PC-3 (cell line): ENCODE data around the gene GPC5. TPM values are rescaled to one million over a fixed set of nuclear protein-coding genes. Genes with fewer than 3 reads are reported as not detected.

Experiments
- ATAC-seq: fragments of 200-7000 bp; cut with Tn5 transposase; 2 replicates; pipeline ENCODE4 v1.9.1; 2020; ENCODE audit warnings: mild to moderate bottlenecking, moderate library complexity
- BruUV-seq: library from RNA; stranded (reverse); fragments of 400-500 nt; replicated peaks from 2 replicates; lab custom pipeline; 2021; lab: Mats Ljungman, UMichigan
- CTCF ChIA-PET: fragments of 300-600 bp; sonication (Branson Sonifier 250); formaldehyde crosslinking; loops from one replicate; lab custom pipeline; 2022; ENCODE audit warnings: antibody characterized with exemption; lab: Charles Lee
- POLR2A ChIA-PET: fragments of 300-600 bp; sonication (Branson Sonifier 250); formaldehyde crosslinking; loops from one replicate; lab custom pipeline; 2022; ENCODE audit warnings: antibody characterized with exemption; ENCODE audit not compliant: unreplicated experiment; lab: Charles Lee
- DNase-seq: peaks from one replicate; pipeline ENCODE4 v3.0.0-alpha.2; 2015
- H2AFZ ChIP-seq: fragments of 300-600 bp; sonication (generic); 2 replicates; pipeline ENCODE4 v1.6.0; 2016; ENCODE audit warnings: antibody characterized with exemption, low read length
- H3F3A ChIP-seq: fragments of 300-600 bp; sonication (generic); one replicate; pipeline ENCODE4 v1.6.0; 2017; ENCODE audit warnings: antibody characterized with exemption, low read length, control low read depth, mild to moderate bottlenecking; ENCODE audit not compliant: unreplicated experiment
- H3K27ac ChIP-seq: fragments of 300-600 bp; sonication (generic); 2 replicates; pipeline ENCODE4 v1.5.1; 2016; ENCODE audit warnings: mild to moderate bottlenecking, low read length
- H3K27me3 ChIP-seq: fragments of 300-600 bp; sonication (generic); 2 replicates; pipeline ENCODE4 v1.6.1; 2016; ENCODE audit warnings: low read length, mixed read lengths
- H3K36me3 ChIP-seq: fragments of 300-600 bp; sonication (generic); 2 replicates; pipeline ENCODE4 v1.6.1; 2016; ENCODE audit warnings: low read depth, mixed run types, low read length, mixed read lengths
- H3K4me1 ChIP-seq: fragments of 300-600 bp; sonication (generic); 2 replicates; pipeline ENCODE4 v1.5.1; 2016; ENCODE audit warnings: low read length; ENCODE audit not compliant: insufficient read depth
- H3K4me2 ChIP-seq: fragments of 300-600 bp; sonication (generic); 2 replicates; pipeline ENCODE4 v1.6.0; 2016; ENCODE audit warnings: low read length
- H3K4me3 ChIP-seq: fragments of 300-600 bp; sonication (generic); 2 replicates; pipeline ENCODE4 v1.5.1; 2016; ENCODE audit warnings: mild to moderate bottlenecking, low read length, mixed read lengths
- H3K79me2 ChIP-seq: fragments of 300-600 bp; sonication (generic); 2 replicates; pipeline ENCODE4 v1.6.1; 2017; ENCODE audit warnings: low read length, mixed read lengths
- H3K9ac ChIP-seq: fragments of 300-600 bp; sonication (generic); 2 replicates; pipeline ENCODE4 v1.6.0; 2016; ENCODE audit warnings: mild to moderate bottlenecking, low read length
- H3K9me2 ChIP-seq: fragments of 300-600 bp; sonication (generic); replicated peaks from 2 replicates; pipeline ENCODE4 v1.6.1; 2016; ENCODE audit warnings: mixed run types, low read length, mixed read lengths
- H3K9me3 ChIP-seq: fragments of 300-600 bp; sonication (generic); 2 replicates; pipeline ENCODE4 v1.6.1; 2016; ENCODE audit warnings: low read length, mixed read lengths
- H4K20me1 ChIP-seq: fragments of 300-600 bp; sonication (generic); 2 replicates; pipeline ENCODE4 v1.6.1; 2016; ENCODE audit warnings: low read length, mixed read lengths
- EZH2 ChIP-seq: fragments of 300-600 bp; sonication (generic); IDR thresholded peaks from one replicate; pipeline ENCODE4 v1.6.1; 2017; ENCODE audit warnings: antibody characterized with exemption, mild to moderate bottlenecking, low read length; ENCODE audit not compliant: unreplicated experiment
- EZH2phosphoT487 ChIP-seq: fragments of 300-600 bp; sonication (generic); IDR thresholded peaks from 2 replicates; pipeline ENCODE4 v1.6.1; 2018; ENCODE audit warnings: mild to moderate bottlenecking, antibody characterized with exemption, low read length, borderline replicate concordance
- intact Hi-C: fragments of 100-400 bp; cut with micrococcal nuclease; formaldehyde crosslinking; loops from 2 replicates; pipeline ENCODE4 v1.9.0; 2023
- total RNA-seq: library from RNA; depleted of rRNA; stranded (reverse); fragments of >200 nt; gene quantifications from 2 replicates; pipeline ENCODE4 v1.2.3, GENCODE V29; 2014
- TF ChIP-seq, protein P1 (sequence below): fragments of 300-600 bp; sonication (generic); conservative IDR thresholded peaks from 2 replicates; pipeline ENCODE4 v1.5.1; 2017; ENCODE audit warnings: antibody characterized with exemption, low read depth, mild to moderate bottlenecking, low read length

The GPC5 gene
- total RNA-seq, 1 experiment from 2014 or later: not detected

DNA sequence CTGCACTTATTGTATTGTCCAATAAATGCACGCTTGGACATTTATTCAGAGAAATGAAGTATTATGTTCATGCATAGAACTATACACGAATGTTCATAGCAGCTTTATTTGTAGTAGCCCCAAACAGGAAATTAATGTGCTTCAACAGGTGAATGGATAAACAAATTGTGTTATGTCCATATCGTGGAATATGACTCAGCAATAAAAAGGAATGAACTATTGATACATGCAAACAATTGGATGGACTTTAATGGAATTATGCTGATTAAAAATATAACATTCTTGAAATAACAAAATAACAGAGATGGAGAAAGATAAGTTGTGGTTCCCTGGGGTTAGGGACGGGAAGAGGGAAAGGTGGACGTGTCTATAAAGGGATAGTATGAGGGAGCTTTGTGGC, 65.9 kb downstream of the GPC5 start:
- Histone ChIP-seq H3F3A (no peaks in the 10 kb centered on the region), H3K9ac (no peak overlapping the region), H3K79me2 (no peaks in the 10 kb centered on the region), H4K20me1 (no peaks in the 10 kb centered on the region), H3K4me2 (no peak overlapping the region), H3K9me3 (no peaks in the 10 kb centered on the region), H3K9me2 (no peaks in the 10 kb centered on the region), H3K36me3 (no peaks in the 10 kb centered on the region), H3K27me3 (no peaks in the 10 kb centered on the region), H3K27ac (no peak overlapping the region), H3K4me1 (no peaks in the 10 kb centered on the region), H2AFZ (no peak overlapping the region), H3K4me3 (no peak overlapping the region)
- DNase-seq (no peak), ATAC-seq (no peak)
- POLR2A ChIA-PET: no interaction called here
- CTCF ChIA-PET: no interaction called here
- no TSS peak for BruUV-seq
- TF ChIP-seq, protein P1, sequence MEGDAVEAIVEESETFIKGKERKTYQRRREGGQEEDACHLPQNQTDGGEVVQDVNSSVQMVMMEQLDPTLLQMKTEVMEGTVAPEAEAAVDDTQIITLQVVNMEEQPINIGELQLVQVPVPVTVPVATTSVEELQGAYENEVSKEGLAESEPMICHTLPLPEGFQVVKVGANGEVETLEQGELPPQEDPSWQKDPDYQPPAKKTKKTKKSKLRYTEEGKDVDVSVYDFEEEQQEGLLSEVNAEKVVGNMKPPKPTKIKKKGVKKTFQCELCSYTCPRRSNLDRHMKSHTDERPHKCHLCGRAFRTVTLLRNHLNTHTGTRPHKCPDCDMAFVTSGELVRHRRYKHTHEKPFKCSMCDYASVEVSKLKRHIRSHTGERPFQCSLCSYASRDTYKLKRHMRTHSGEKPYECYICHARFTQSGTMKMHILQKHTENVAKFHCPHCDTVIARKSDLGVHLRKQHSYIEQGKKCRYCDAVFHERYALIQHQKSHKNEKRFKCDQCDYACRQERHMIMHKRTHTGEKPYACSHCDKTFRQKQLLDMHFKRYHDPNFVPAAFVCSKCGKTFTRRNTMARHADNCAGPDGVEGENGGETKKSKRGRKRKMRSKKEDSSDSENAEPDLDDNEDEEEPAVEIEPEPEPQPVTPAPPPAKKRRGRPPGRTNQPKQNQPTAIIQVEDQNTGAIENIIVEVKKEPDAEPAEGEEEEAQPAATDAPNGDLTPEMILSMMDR: no peak
- TF ChIP-seq EZH2: no peak
- no peak for TF ChIP-seq EZH2phosphoT487
- intact Hi-C loops: no loop called here

DNA sequence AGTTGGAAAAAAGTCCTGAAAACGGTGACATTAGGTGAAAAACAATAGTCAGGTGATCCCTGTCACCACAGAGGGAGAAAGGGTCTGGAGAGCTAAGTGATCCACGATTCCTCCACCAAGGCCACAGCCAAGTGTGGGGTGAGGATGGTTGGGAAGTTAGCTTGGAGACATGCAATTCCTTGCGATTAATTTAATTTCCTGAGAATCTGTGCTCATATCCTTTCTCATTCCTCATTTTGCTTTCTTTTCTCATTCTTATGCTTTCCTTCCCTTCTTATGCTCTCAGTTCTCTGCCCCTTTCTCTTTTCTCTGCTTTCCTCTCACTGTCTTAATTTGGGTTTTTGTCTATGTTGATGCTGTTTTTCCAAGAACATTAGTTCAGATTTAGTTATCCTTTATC, 68.8 kb downstream of the GPC5 start:
- Histone ChIP-seq H3K79me2 (no peaks in the 10 kb centered on the region), H4K20me1 (no peaks in the 10 kb centered on the region), H3F3A (no peaks in the 10 kb centered on the region), H3K4me2 (no peak overlapping the region), H3K4me1 (no peaks in the 10 kb centered on the region), H3K9ac (no peak overlapping the region), H3K4me3 (no peak overlapping the region), H3K9me3 (no peaks in the 10 kb centered on the region), H3K9me2 (no peaks in the 10 kb centered on the region), H3K36me3 (no peaks in the 10 kb centered on the region), H2AFZ (no peak overlapping the region), H3K27me3 (no peaks in the 10 kb centered on the region), H3K27ac (no peak overlapping the region)
- intact Hi-C loops: no loop called here
- no peak for TF ChIP-seq EZH2
- TF ChIP-seq, protein P1: no peak
- no peak for TF ChIP-seq EZH2phosphoT487
- CTCF ChIA-PET: no interaction called here
- no TSS peak for BruUV-seq
- no peak for DNase-seq
- POLR2A ChIA-PET: no interaction called here
- ATAC-seq: no peak

DNA sequence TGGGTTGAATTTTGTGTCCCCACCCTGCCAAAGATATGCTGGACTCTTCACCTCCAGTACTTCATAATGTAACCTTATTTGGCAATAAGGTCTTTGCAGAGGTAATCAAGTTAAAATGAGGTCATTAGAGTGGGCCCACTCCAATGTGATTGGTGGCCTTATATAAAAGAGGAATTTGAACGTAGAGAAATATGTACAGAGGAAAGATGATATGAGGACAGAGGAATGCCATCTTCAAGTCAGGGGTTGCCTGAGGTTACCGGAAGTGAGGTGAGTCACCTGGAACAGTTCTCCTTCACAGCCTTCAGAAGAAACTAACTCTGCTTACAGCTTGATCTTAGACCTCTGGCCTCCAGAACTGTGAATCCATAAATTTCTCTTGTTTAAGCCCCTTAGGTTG, 69.9 kb downstream of the GPC5 start:
- ATAC-seq (no peak), DNase-seq (no peak)
- no peaks in the 10 kb centered on the region for H3K27me3 ChIP-seq
- H3F3A ChIP-seq: no peaks in the 10 kb centered on the region
- no peak for TF ChIP-seq EZH2phosphoT487
- TF ChIP-seq EZH2: no peak
- TF ChIP-seq, protein P1: no peak
- BruUV-seq: no TSS peak
- ChIA-PET CTCF (no interaction called here), POLR2A (no interaction called here)
- no peaks in the 10 kb centered on the region for H3K36me3 ChIP-seq
- H2AFZ ChIP-seq: no peak overlapping the region
- H3K9me3 ChIP-seq: no peaks in the 10 kb centered on the region
- no peaks in the 10 kb centered on the region for H3K4me1 ChIP-seq
- no peaks in the 10 kb centered on the region for H4K20me1 ChIP-seq
- no peak overlapping the region for H3K27ac ChIP-seq
- no peak overlapping the region for H3K4me3 ChIP-seq
- no peak overlapping the region for H3K9ac ChIP-seq
- H3K4me2 ChIP-seq: no peak overlapping the region
- H3K79me2 ChIP-seq: no peaks in the 10 kb centered on the region
- intact Hi-C loops: no loop called here
- no peaks in the 10 kb centered on the region for H3K9me2 ChIP-seq
